DOHH2 (cell line): Measurements from ENCODE around the gene HERC2.
"Not testable (repeated sequence)": the region's sequence is repeated elsewhere in the genome, so short reads cannot be mapped to it uniquely, and the experiment has no call there.

Experiments
- H3F3A ChIP-seq: fragments of 200-600 bp; sonication (generic), shearing (Covaris generic); 2 replicates; pipeline ENCODE4 v1.6.0; 2016; ENCODE audit warnings: antibody characterized with exemption, mild to moderate bottlenecking; ENCODE audit not compliant: control insufficient read depth, insufficient read depth
- H3K27ac ChIP-seq: fragments of 200-600 bp; sonication (generic); 2 replicates; pipeline ENCODE4 v1.5.1; 2014; ENCODE audit warnings: low read depth, mild to moderate bottlenecking, low read length, moderate library complexity
- H3K27me3 ChIP-seq: fragments of 200-600 bp; sonication (generic); 2 replicates; pipeline ENCODE4 v1.6.1; 2014; ENCODE audit warnings: mild to moderate bottlenecking, low read length, mixed read lengths; ENCODE audit not compliant: control insufficient read depth
- H3K36me3 ChIP-seq: fragments of 200-600 bp; sonication (generic); 2 replicates; pipeline ENCODE4 v1.6.1; 2014; ENCODE audit warnings: mild to moderate bottlenecking, low read length, moderate library complexity, mixed read lengths; ENCODE audit not compliant: control insufficient read depth
- H3K4me1 ChIP-seq: fragments of 200-600 bp; sonication (generic); 2 replicates; pipeline ENCODE4 v1.6.1; 2014; ENCODE audit warnings: mild to moderate bottlenecking, low read length, mixed read lengths; ENCODE audit not compliant: control insufficient read depth
- H3K4me2 ChIP-seq: fragments of 200-600 bp; sonication (generic); 2 replicates; pipeline ENCODE4 v1.6.0; 2014; ENCODE audit warnings: mild to moderate bottlenecking, low read length, moderate library complexity
- H3K4me3 ChIP-seq: fragments of 200-600 bp; sonication (generic); 2 replicates; pipeline ENCODE4 v1.5.1; 2014; ENCODE audit warnings: mild to moderate bottlenecking, low read length, mixed read lengths
- H3K79me2 ChIP-seq: fragments of 200-600 bp; sonication (generic); 2 replicates; pipeline ENCODE4 v1.6.1; 2014; ENCODE audit warnings: mild to moderate bottlenecking, low read length, mixed read lengths; ENCODE audit not compliant: control insufficient read depth
- H3K9me2 ChIP-seq: fragments of 200-600 bp; sonication (generic); replicated peaks from 2 replicates; pipeline ENCODE4 v1.6.1; 2014; ENCODE audit warnings: mild to moderate bottlenecking, low read length, mixed read lengths; ENCODE audit not compliant: control insufficient read depth
- H3K9me3 ChIP-seq: fragments of 200-600 bp; sonication (generic); 2 replicates; pipeline ENCODE4 v1.6.1; 2014; ENCODE audit warnings: antibody characterized with exemption, low read length, mixed read lengths; ENCODE audit not compliant: control insufficient read depth, insufficient read depth
- H4K20me1 ChIP-seq: fragments of 200-600 bp; sonication (generic); 2 replicates; pipeline ENCODE4 v1.6.0; 2014; ENCODE audit warnings: low read depth, mild to moderate bottlenecking, antibody characterized with exemption, low read length, moderate library complexity; ENCODE audit not compliant: control insufficient read depth, insufficient read depth

The HERC2 gene

GRCh38 chr15:28316958-28317357 lies 5.0 kb downstream of the HERC2 start:
- Histone ChIP-seq H3K36me3 (peaks cover 35% of the 10 kb centered on the region), H3K79me2 (peaks cover 51% of the 10 kb centered on the region)
- H3K4me2 ChIP-seq, H3K27ac ChIP-seq, H3K4me3 ChIP-seq, H3K9me2 ChIP-seq, H3F3A ChIP-seq, H3K27me3 ChIP-seq, H3K4me1 ChIP-seq, H4K20me1 ChIP-seq, H3K9me3 ChIP-seq: not testable (repeated sequence)

- H3K4me2 ChIP-seq, H3K4me3 ChIP-seq, H3K27ac ChIP-seq, H3K9me2 ChIP-seq, H3K4me1 ChIP-seq, H3K9me3 ChIP-seq, H3F3A ChIP-seq, H3K27me3 ChIP-seq, H4K20me1 ChIP-seq: not testable (repeated sequence)
- peaks cover 15% of the 10 kb centered on the region for H3K79me2 ChIP-seq
- peaks cover 26% of the 10 kb centered on the region for H3K36me3 ChIP-seq
These were observed 11.5 kb downstream of the HERC2 start for GRCh38 chr15:28310454-28310853.

GRCh38 chr15:28308718-28309117 lies 13.3 kb downstream of the HERC2 start:
- not testable (repeated sequence) for H3K79me2 ChIP-seq, H4K20me1 ChIP-seq, H3K27ac ChIP-seq, H3K4me2 ChIP-seq, H3K9me2 ChIP-seq, H3K27me3 ChIP-seq, H3K4me1 ChIP-seq, H3K4me3 ChIP-seq, H3F3A ChIP-seq, H3K9me3 ChIP-seq
- peaks cover 14% of the 10 kb centered on the region for H3K36me3 ChIP-seq

GRCh38 chr15:28305700-28306099 lies 16.3 kb downstream of the HERC2 start:
- H3K79me2 ChIP-seq, H3K4me1 ChIP-seq, H3K27me3 ChIP-seq: not testable (repeated sequence)

GRCh38 chr15:28297434-28297833 lies 24.5 kb downstream of the HERC2 start:
- H3K4me2 ChIP-seq, H3K4me1 ChIP-seq, H3K9me3 ChIP-seq, H3K27ac ChIP-seq, H3K9me2 ChIP-seq, H3K27me3 ChIP-seq, H3K4me3 ChIP-seq, H3K36me3 ChIP-seq, H3F3A ChIP-seq, H3K79me2 ChIP-seq, H4K20me1 ChIP-seq: not testable (repeated sequence)

More at GRCh38 chr15:28305700-28306099, 16.3 kb downstream of the HERC2 start:
- not testable (repeated sequence) for H3K9me3 ChIP-seq, H4K20me1 ChIP-seq, H3K4me2 ChIP-seq, H3F3A ChIP-seq, H3K4me3 ChIP-seq, H3K9me2 ChIP-seq, H3K27ac ChIP-seq
- H3K36me3 ChIP-seq, result peaks cover 11% of the 10 kb centered on the region

- H3K27ac ChIP-seq, H3K79me2 ChIP-seq, H3K9me3 ChIP-seq: not testable (repeated sequence)
These were observed 25.2 kb downstream of the HERC2 start for GRCh38 chr15:28296814-28297213.

GRCh38 chr15:28295009-28295563 lies 26.9 kb downstream of the HERC2 start:
- not testable (repeated sequence) for H3K4me1 ChIP-seq, H3K27me3 ChIP-seq, H3K9me3 ChIP-seq, H3F3A ChIP-seq, H3K9me2 ChIP-seq, H3K27ac ChIP-seq, H3K4me2 ChIP-seq, H3K4me3 ChIP-seq, H3K79me2 ChIP-seq, H4K20me1 ChIP-seq
- H3K36me3 ChIP-seq, result peaks cover 22% of the 10 kb centered on the region

More at GRCh38 chr15:28296814-28297213, 25.2 kb downstream of the HERC2 start:
- H4K20me1 ChIP-seq, H3F3A ChIP-seq, H3K4me2 ChIP-seq, H3K4me1 ChIP-seq, H3K4me3 ChIP-seq, H3K9me2 ChIP-seq, H3K36me3 ChIP-seq, H3K27me3 ChIP-seq: not testable (repeated sequence)

GRCh38 chr15:28294560-28294959 lies 27.4 kb downstream of the HERC2 start:
- H3K4me2 ChIP-seq, H3K27me3 ChIP-seq, H3K4me3 ChIP-seq, H3K4me1 ChIP-seq, H3K27ac ChIP-seq, H3F3A ChIP-seq, H3K9me2 ChIP-seq, H3K9me3 ChIP-seq, H4K20me1 ChIP-seq: not testable (repeated sequence)
- Histone ChIP-seq H3K79me2 (peaks cover 15% of the 10 kb centered on the region), H3K36me3 (peaks cover 27% of the 10 kb centered on the region)
